GM23248 (cell line): ENCODE data around the gene CLEC18B.

Experiments used
- EZH2 ChIP-seq: fragments of 200-600 bp; sonication (generic); IDR thresholded peaks from 2 replicates; pipeline ENCODE4 v1.6.1; 2018; ENCODE audit warnings: antibody characterized with exemption, mild to moderate bottlenecking; ENCODE audit not compliant: insufficient read depth, poor library complexity, severe bottlenecking
- EZH2phosphoT487 ChIP-seq: fragments of 200-600 bp; sonication (generic); IDR thresholded peaks from 2 replicates; pipeline ENCODE4 v1.6.1; 2018; ENCODE audit warnings: antibody characterized with exemption, moderate library complexity, mild to moderate bottlenecking, low read depth; ENCODE audit not compliant: insufficient read depth

GRCh38 chr16:74372369-74372768 lies 48.9 kb downstream of the CLEC18B start:
- TF ChIP-seq EZH2phosphoT487 (no peak), EZH2 (no peak)
